Osteoblast (primary cell): ENCODE data around the gene BCAP31. TPM values are rescaled to one million over a fixed set of nuclear protein-coding genes. Genes with fewer than 3 reads are reported as not detected.

ENCODE experiments used
- DNase-seq: peaks from one replicate; pipeline ENCODE4 v3.0.0; 2011; ENCODE audit warnings: low spot score, mixed read lengths; ENCODE audit not compliant: insufficient read length; ENCODE audit errors: missing footprints
- H2AFZ ChIP-seq: 2 replicates; pipeline ENCODE4 v1.6.0; 2011; ENCODE audit warnings: mild to moderate bottlenecking, low read length
- H3K27ac ChIP-seq: 2 replicates; pipeline ENCODE4 v1.5.1; 2011; ENCODE audit warnings: mild to moderate bottlenecking, low read depth, low read length, moderate library complexity
- H3K27me3 ChIP-seq: 2 replicates; pipeline ENCODE4 v1.6.0; 2012; ENCODE audit warnings: mild to moderate bottlenecking, control low read depth, inconsistent platforms, low read length, moderate library complexity; ENCODE audit not compliant: insufficient read depth
- H3K36me3 ChIP-seq: 2 replicates; pipeline ENCODE4 v1.5.1; 2011; ENCODE audit warnings: mild to moderate bottlenecking, low read length, control low read depth, moderate library complexity; ENCODE audit not compliant: insufficient read depth
- H3K4me1 ChIP-seq: 2 replicates; pipeline ENCODE4 v1.5.1; 2011; ENCODE audit warnings: mild to moderate bottlenecking, low read length, control low read depth, moderate library complexity; ENCODE audit not compliant: insufficient read depth
- H3K4me2 ChIP-seq: 2 replicates; pipeline ENCODE4 v1.6.0; 2011; ENCODE audit warnings: mild to moderate bottlenecking, low read length; ENCODE audit not compliant: insufficient read depth
- H3K4me3 ChIP-seq: fragments of 200-600 bp; sonication (generic); 3 replicates; pipeline ENCODE4 v1.5.1; 2012; ENCODE audit warnings: mild to moderate bottlenecking, low read length, inconsistent platforms; ENCODE audit not compliant: insufficient read depth
- H3K79me2 ChIP-seq: 2 replicates; pipeline ENCODE4 v1.6.0; 2012; ENCODE audit warnings: mild to moderate bottlenecking, low read length, control low read depth, inconsistent platforms; ENCODE audit not compliant: insufficient read depth
- H3K9me3 ChIP-seq: 2 replicates; pipeline ENCODE4 v1.5.1; 2011; ENCODE audit warnings: low read depth, low read length, control low read depth
- H4K20me1 ChIP-seq: 2 replicates; pipeline ENCODE4 v1.6.0; 2012; ENCODE audit warnings: mild to moderate bottlenecking, low read length, control low read depth; ENCODE audit not compliant: insufficient read depth
- CTCF ChIP-seq: IDR thresholded peaks from 2 replicates; pipeline ENCODE4 v1.5.1; 2011; ENCODE audit warnings: mild to moderate bottlenecking, low read depth, low read length, moderate library complexity; ENCODE audit errors: extremely low read depth
- small RNA-seq: library from RNA; depleted of rRNA; stranded (forward); fragments of <200 nt; gene quantifications from one replicate; pipeline ENCODE3, GENCODE V24; 2012
- total RNA-seq: library from RNA; depleted of rRNA; stranded (reverse); fragments of >200 nt; gene quantifications from 2 replicates; pipeline ENCODE4 v1.2.3, GENCODE V29; 2012

BCAP31 gene
- total RNA-seq, 1 donor: 118 TPM

GRCh38 chrX:153657161-153657560 is 67.0 kb downstream of the BCAP31 start:
- no peak for DNase-seq
- no peak overlapping the region for H2AFZ ChIP-seq
- H3K27me3 ChIP-seq: peaks cover 12% of the 10 kb centered on the region
- TF ChIP-seq CTCF: no peak
- H4K20me1 ChIP-seq: no peaks in the 10 kb centered on the region
- no peaks in the 10 kb centered on the region for H3K4me1 ChIP-seq
- H3K27ac ChIP-seq: no peak overlapping the region
- H3K4me2 ChIP-seq: no peak overlapping the region
- no peaks in the 10 kb centered on the region for H3K79me2 ChIP-seq
- no peaks in the 10 kb centered on the region for H3K9me3 ChIP-seq
- no peak overlapping the region for H3K4me3 ChIP-seq
- H3K36me3 ChIP-seq: no peaks in the 10 kb centered on the region

- TF ChIP-seq CTCF: no peak
- H3K27me3 ChIP-seq: no peaks in the 10 kb centered on the region
- no peak overlapping the region for H3K4me2 ChIP-seq
- H3K9me3 ChIP-seq: no peaks in the 10 kb centered on the region
- no peak overlapping the region for H3K4me3 ChIP-seq
- H4K20me1 ChIP-seq: no peaks in the 10 kb centered on the region
- no peaks in the 10 kb centered on the region for H3K36me3 ChIP-seq
- no peak for DNase-seq
- H3K27ac ChIP-seq: no peak overlapping the region
- H3K79me2 ChIP-seq: no peaks in the 10 kb centered on the region
- H3K4me1 ChIP-seq: no peaks in the 10 kb centered on the region
- no peak overlapping the region for H2AFZ ChIP-seq
These were observed 70.6 kb downstream of the BCAP31 start for GRCh38 chrX:153653556-153653955.

GRCh38 chrX:153651540-153652079 is 72.6 kb downstream of the BCAP31 start:
- Histone ChIP-seq H3K27ac (no peak overlapping the region), H3K79me2 (no peaks in the 10 kb centered on the region), H3K9me3 (no peaks in the 10 kb centered on the region), H3K4me3 (no peak overlapping the region), H2AFZ (no peak overlapping the region), H3K4me1 (no peaks in the 10 kb centered on the region), H3K27me3 (peaks cover 8% of the 10 kb centered on the region), H3K36me3 (no peaks in the 10 kb centered on the region), H4K20me1 (no peaks in the 10 kb centered on the region), H3K4me2 (no peak overlapping the region)
- peak; percentile 89 for DNase-seq
- TF ChIP-seq CTCF: peak; percentile 22

GRCh38 chrX:153650959-153651358 is 73.2 kb downstream of the BCAP31 start:
- H3K36me3 ChIP-seq: no peaks in the 10 kb centered on the region
- peaks cover 15% of the 10 kb centered on the region for H3K27me3 ChIP-seq
- DNase-seq: peak; percentile 56
- no peaks in the 10 kb centered on the region for H3K4me1 ChIP-seq
- no peak overlapping the region for H3K4me3 ChIP-seq
- H3K27ac ChIP-seq: no peak overlapping the region
- H3K79me2 ChIP-seq: no peaks in the 10 kb centered on the region
- no peaks in the 10 kb centered on the region for H3K9me3 ChIP-seq
- no peaks in the 10 kb centered on the region for H4K20me1 ChIP-seq
- no peak overlapping the region for H2AFZ ChIP-seq
- TF ChIP-seq CTCF: no peak
- no peak overlapping the region for H3K4me2 ChIP-seq

Small RNAs within 50 kb of the gene (small RNA-seq; reads per million reads assigned to genes)
- not detected for gene RN7SL687P

Other genes starting within 250 kb of the BCAP31 start
- 139 and 210 TPM in 2 replicates for gene BGN, start 229.4 kb downstream of the BCAP31 start, total RNA-seq
- gene ATP2B3, start 206.7 kb downstream of the BCAP31 start, total RNA-seq: under 0.01 TPM in 1 of 2 replicates, not detected in the other
- gene CCNQ, start 125.2 kb downstream of the BCAP31 start, total RNA-seq: 29.3 and 33.0 TPM in 2 replicates
- under 0.01 TPM in 2 replicates for gene DUSP9, start 77.2 kb downstream of the BCAP31 start, total RNA-seq
- 0.29 and 0.36 TPM in 2 replicates for gene PNCK, start 50.6 kb downstream of the BCAP31 start, total RNA-seq
- gene SLC6A8, start 36.5 kb downstream of the BCAP31 start, total RNA-seq: 15.3 and 19.5 TPM in 2 replicates
- 14.1 and 16.3 TPM in 2 replicates for gene ABCD1, start 469 bp upstream of the BCAP31 start, total RNA-seq
- 2.7 and 4.3 TPM in 2 replicates for gene PLXNB3, start 39.9 kb upstream of the BCAP31 start, total RNA-seq
- gene SRPK3, start 56.7 kb upstream of the BCAP31 start, total RNA-seq: 0.36 TPM in 1 of 2 replicates, not detected in the other
- gene IDH3G, start 70.0 kb upstream of the BCAP31 start, total RNA-seq: 40.2 and 42.7 TPM in 2 replicates
- gene SSR4, start 70.3 kb upstream of the BCAP31 start, total RNA-seq: 156 and 172 TPM in 2 replicates
- gene PDZD4, start 106.2 kb upstream of the BCAP31 start, total RNA-seq: under 0.01 TPM in 2 replicates
- under 0.01 TPM in 2 replicates for gene L1CAM, start 161.8 kb upstream of the BCAP31 start, total RNA-seq
- not detected in 2 replicates for gene AVPR2, start 180.3 kb upstream of the BCAP31 start, total RNA-seq
- gene ARHGAP4, start 201.9 kb upstream of the BCAP31 start, total RNA-seq: 0.88 and 1.4 TPM in 2 replicates
- 43.4 and 46.3 TPM in 2 replicates for gene NAA10, start 210.7 kb upstream of the BCAP31 start, total RNA-seq
- gene RENBP, start 220.3 kb upstream of the BCAP31 start, total RNA-seq: 6.5 TPM in 2 replicates
- 22.1 and 24.6 TPM in 2 replicates for gene HCFC1, start 247.4 kb upstream of the BCAP31 start, total RNA-seq
- gene TMEM187, start 248.4 kb upstream of the BCAP31 start, total RNA-seq: 6.9 and 8.5 TPM in 2 replicates